C4-2B (cell line): Measurements from ENCODE around the gene TMEM121.

Experiments
- ZFX ChIP-seq: fragments of 450-650 bp; IDR thresholded peaks from 2 replicates; pipeline ENCODE4 v1.6.1; 2017
- TF ChIP-seq, protein P1 (sequence below): fragments of 450-650 bp; conservative IDR thresholded peaks from 2 replicates; pipeline ENCODE4 v1.5.1; 2017; ENCODE audit warnings: mild to moderate bottlenecking

DNA sequence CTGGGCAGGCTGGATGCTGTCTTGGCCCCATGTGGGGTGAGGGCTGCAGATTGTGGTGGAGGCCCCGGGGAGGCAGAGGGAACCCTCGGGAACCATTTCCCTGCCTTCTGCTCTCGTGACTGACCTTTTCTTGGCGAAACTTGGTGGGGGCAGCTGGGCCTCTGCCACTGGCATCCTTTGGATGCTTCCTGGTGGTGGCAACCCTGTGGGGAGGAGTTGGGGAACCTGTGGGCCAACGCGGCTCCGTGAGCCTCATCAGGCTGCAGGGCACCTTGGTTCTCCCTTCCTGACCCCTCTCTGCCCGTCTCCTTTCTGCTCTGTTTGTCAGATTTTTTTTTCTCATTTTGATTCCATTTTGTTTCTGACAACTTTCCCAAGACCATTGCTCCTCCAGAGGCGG is 14.4 kb downstream of the TMEM121 start:
- TF ChIP-seq, protein P1, sequence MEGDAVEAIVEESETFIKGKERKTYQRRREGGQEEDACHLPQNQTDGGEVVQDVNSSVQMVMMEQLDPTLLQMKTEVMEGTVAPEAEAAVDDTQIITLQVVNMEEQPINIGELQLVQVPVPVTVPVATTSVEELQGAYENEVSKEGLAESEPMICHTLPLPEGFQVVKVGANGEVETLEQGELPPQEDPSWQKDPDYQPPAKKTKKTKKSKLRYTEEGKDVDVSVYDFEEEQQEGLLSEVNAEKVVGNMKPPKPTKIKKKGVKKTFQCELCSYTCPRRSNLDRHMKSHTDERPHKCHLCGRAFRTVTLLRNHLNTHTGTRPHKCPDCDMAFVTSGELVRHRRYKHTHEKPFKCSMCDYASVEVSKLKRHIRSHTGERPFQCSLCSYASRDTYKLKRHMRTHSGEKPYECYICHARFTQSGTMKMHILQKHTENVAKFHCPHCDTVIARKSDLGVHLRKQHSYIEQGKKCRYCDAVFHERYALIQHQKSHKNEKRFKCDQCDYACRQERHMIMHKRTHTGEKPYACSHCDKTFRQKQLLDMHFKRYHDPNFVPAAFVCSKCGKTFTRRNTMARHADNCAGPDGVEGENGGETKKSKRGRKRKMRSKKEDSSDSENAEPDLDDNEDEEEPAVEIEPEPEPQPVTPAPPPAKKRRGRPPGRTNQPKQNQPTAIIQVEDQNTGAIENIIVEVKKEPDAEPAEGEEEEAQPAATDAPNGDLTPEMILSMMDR: no peak
- TF ChIP-seq ZFX: no peak
